Right lobe of liver (tissue), 6 donors: ENCODE data around the gene CIDEC. TPM values are rescaled to one million over a fixed set of nuclear protein-coding genes. Genes with fewer than 3 reads are reported as not detected.
"Not testable (repeated sequence)": the region's sequence is repeated elsewhere in the genome, so short reads cannot be mapped to it uniquely, and the experiment has no call there.

Experiments
- ATAC-seq, 4 donors: fragments of 200-7000 bp; cut with Tn5 transposase; one replicate each; pipeline ENCODE4 v1.9.1; 2020; ENCODE audit warnings: mild to moderate bottlenecking in 4 of 4, moderate library complexity in 4 of 4
- DNase-seq, 3 donors: peaks; one replicate each; pipeline ENCODE4 v3.0.0-alpha.2; 2020
- H3K27ac ChIP-seq, 3 donors: fragments of 200-600 bp; one replicate each; pipeline ENCODE4 v1.8.0; 2022
- H3K27me3 ChIP-seq, 2 donors: fragments of 200-600 bp; one replicate each; pipeline ENCODE4 v1.8.0; 2022
- H3K36me3 ChIP-seq, 4 donors: fragments of 200-600 bp; sonication (generic) in 1 of 4; one replicate each; pipeline versions ENCODE4 v1.5.1 to v1.8.0; 2017 to 2022; ENCODE audit warnings: control low read depth in 1 of 4
- H3K4me1 ChIP-seq, 4 donors: fragments of 200-600 bp; sonication (generic) in 1 of 4; one replicate each; pipeline versions ENCODE4 v1.5.1 to v1.8.0; 2017 to 2022; ENCODE audit warnings: control low read depth in 1 of 4
- H3K4me3 ChIP-seq, 3 donors: fragments of 200-600 bp; one replicate each; pipeline ENCODE4 v1.8.0; 2022
- H3K9me3 ChIP-seq, 4 donors: fragments of 200-600 bp; sonication (generic) in 1 of 4; one replicate each; pipeline versions ENCODE4 v1.5.1 to v1.8.0; 2017 to 2022; ENCODE audit warnings: control low read depth in 1 of 4
- POLR2A ChIP-seq: fragments of 450-650 bp; IDR thresholded peaks from one replicate; pipeline ENCODE4 v1.6.1; 2017; ENCODE audit warnings: antibody characterized with exemption, mild to moderate bottlenecking
- WGBS: methylation state at CpG from one replicate; pipeline ENCODE4 v1.1.6; 2018; ENCODE audit warnings: low coverage, low lambda C conversion rate; ENCODE audit not compliant: insufficient coverage; ENCODE audit errors: missing lambda C conversion rate; 5-methylcytosine and 5-hydroxymethylcytosine counted together
- intact Hi-C, 2 donors: fragments of 100-400 bp; cut with DNase I; formaldehyde crosslinking; loops; one replicate each; pipeline versions ENCODE4 v1.11.2 to v1.14.1; 2022
- total RNA-seq, 6 experiments: library from RNA; depleted of rRNA in 2 of 6; stranded (reverse); fragments of >200 nt in 2 of 6; fragmentation: NEBNext Ultra II Directional in 3 of 6; extraction: Animal tissue kit (Norgen Biotek cat#: 25700) in 3 of 6; gene quantifications; one replicate each; pipeline versions ENCODE4 v1.1.0 to v1.2.4, GENCODE V29; 2016 to 2023
- TF ChIP-seq, protein P1 (sequence below), 4 donors: fragments of 200-600 bp in 3 of 4; fragments of 450-650 bp in 1 of 4; IDR thresholded peaks; one replicate each; pipeline versions ENCODE4 v1.5.1 to v1.8.0; 2016 to 2022; ENCODE audit warnings: antibody characterized with exemption in 4 of 4, mild to moderate bottlenecking in 2 of 4
- donor health status: DM: no; HTN: yes; CAD: no.
- donor health status: DM: no; HTN: no; CAD: no.
- donor health status: DM: no; HTN: no; CAD: no.
- donor health status: DM: no; HTN: yes; CAD: no.
- donor health status: DM: no; HTN: yes; CAD: no.

CIDEC gene
- total RNA-seq, 6 experiments from 2014 or later = 1.0 to 101 (median 2.7) TPM

DNA sequence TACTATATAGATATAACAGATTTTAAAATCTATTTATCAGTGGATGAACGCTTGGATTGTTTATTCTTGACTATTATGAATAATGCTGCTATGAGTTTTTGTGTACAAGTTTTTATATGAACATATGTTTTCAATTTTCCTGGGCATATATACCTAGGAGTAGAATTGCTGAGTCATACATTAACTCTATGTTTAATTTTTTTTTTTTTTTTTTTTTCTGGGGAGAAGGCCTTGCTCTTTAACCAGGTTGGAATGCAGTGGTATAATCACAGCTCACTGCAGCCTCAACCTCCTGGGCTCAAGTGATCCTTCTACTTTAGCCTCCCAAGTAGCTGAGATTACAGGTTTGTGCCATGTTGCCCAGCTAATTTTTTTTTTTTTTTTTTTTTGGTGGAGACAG is 9.1 kb downstream of the CIDEC start:
- Histone ChIP-seq H3K36me3 (no peaks in the 10 kb centered on the region), H3K27ac (no peak overlapping the region), H3K4me3 (no peak overlapping the region), H3K9me3 (no peaks in the 10 kb centered on the region), H3K27me3 (no peaks in the 10 kb centered on the region), H3K4me1 (no peaks in the 10 kb centered on the region)
- intact Hi-C loops = no loop called here
- TF ChIP-seq, protein P1, sequence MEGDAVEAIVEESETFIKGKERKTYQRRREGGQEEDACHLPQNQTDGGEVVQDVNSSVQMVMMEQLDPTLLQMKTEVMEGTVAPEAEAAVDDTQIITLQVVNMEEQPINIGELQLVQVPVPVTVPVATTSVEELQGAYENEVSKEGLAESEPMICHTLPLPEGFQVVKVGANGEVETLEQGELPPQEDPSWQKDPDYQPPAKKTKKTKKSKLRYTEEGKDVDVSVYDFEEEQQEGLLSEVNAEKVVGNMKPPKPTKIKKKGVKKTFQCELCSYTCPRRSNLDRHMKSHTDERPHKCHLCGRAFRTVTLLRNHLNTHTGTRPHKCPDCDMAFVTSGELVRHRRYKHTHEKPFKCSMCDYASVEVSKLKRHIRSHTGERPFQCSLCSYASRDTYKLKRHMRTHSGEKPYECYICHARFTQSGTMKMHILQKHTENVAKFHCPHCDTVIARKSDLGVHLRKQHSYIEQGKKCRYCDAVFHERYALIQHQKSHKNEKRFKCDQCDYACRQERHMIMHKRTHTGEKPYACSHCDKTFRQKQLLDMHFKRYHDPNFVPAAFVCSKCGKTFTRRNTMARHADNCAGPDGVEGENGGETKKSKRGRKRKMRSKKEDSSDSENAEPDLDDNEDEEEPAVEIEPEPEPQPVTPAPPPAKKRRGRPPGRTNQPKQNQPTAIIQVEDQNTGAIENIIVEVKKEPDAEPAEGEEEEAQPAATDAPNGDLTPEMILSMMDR (IDR thresholded peaks at IDR 0.05) = no peak
- TF ChIP-seq POLR2A = no peak
- no peak for ATAC-seq
- DNase-seq = no peak
- 40% methylated on average over 1 of the region's 1 CpG for WGBS

DNA sequence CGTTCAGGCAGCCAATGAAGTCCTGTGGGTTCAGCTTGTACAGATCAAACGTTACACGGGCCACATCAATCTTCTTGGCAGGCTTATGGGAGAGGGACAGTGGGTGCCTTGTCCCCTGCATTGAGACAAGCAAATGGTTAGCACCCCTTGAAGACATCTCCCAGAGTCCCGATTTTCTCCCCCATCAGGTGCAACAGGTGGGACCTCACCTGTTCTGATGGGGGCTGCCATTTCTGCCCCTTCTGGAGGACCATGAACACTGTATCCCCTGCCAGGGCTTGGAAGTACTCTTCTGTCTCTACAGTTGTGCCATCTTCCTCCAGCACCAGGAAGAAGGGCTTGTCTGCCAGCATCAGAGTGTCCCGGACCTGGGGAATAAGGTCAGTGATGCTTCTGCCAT is 10.1 kb downstream of the CIDEC start:
- no peaks in the 10 kb centered on the region for H3K27me3 ChIP-seq
- no peak for DNase-seq
- H3K36me3 ChIP-seq = no peaks in the 10 kb centered on the region
- no peak overlapping the region for H3K4me3 ChIP-seq
- no peak for TF ChIP-seq POLR2A
- TF ChIP-seq, protein P1 (IDR thresholded peaks at IDR 0.05) = no peak
- ATAC-seq = no peak
- no peaks in the 10 kb centered on the region for H3K4me1 ChIP-seq
- no peaks in the 10 kb centered on the region for H3K9me3 ChIP-seq
- intact Hi-C loops = no loop called here
- H3K27ac ChIP-seq = no peak overlapping the region
- WGBS = no CpG with 5 or more reads among the region's 5 CpGs

- Histone ChIP-seq H3K4me1 (no peaks in the 10 kb centered on the region), H3K27ac (no peak overlapping the region), H3K36me3 (no peaks in the 10 kb centered on the region), H3K9me3 (no peaks in the 10 kb centered on the region), H3K4me3 (no peak overlapping the region), H3K27me3 (no peaks in the 10 kb centered on the region)
- no peak for ATAC-seq
- TF ChIP-seq POLR2A = no peak
- TF ChIP-seq, protein P1 (IDR thresholded peaks at IDR 0.05) = no peak
- no peak for DNase-seq
- 100% methylated on average over 1 of the region's 12 CpGs for WGBS
- intact Hi-C loops = no loop called here
These were observed 12.9 kb downstream of the CIDEC start for GRCh38 chr3:9867106-9867505.

DNA sequence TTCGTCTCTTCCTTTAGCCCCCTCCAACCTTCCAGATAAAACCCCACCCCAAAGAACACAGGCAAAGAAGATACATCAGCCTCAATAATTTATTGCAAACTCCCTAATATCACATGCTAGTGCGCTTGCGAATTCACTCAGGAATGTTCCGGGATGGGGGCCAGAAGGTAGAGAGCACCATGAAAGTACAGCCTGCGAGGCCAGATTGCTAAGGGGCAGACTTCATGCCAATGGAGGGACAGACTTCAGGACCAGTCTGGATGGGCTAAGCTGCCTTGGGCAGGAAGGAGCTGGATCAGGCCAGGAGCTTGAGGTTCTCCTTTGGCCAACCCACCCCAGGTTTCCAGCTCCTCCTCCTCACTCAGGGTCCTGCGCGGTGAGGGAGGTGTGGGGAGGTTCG is 13.4 kb downstream of the CIDEC start:
- Histone ChIP-seq H3K27ac (no peak overlapping the region), H3K4me3 (no peak overlapping the region), H3K36me3 (no peaks in the 10 kb centered on the region), H3K27me3 (no peaks in the 10 kb centered on the region), H3K9me3 (no peaks in the 10 kb centered on the region), H3K4me1 (no peaks in the 10 kb centered on the region)
- DNase-seq = no peak
- ATAC-seq = no peak
- no peak for TF ChIP-seq POLR2A
- TF ChIP-seq, protein P1 (IDR thresholded peaks at IDR 0.05) = no peak
- intact Hi-C loops = no loop called here
- WGBS = 84% methylated on average over 5 of the region's 8 CpGs

DNA sequence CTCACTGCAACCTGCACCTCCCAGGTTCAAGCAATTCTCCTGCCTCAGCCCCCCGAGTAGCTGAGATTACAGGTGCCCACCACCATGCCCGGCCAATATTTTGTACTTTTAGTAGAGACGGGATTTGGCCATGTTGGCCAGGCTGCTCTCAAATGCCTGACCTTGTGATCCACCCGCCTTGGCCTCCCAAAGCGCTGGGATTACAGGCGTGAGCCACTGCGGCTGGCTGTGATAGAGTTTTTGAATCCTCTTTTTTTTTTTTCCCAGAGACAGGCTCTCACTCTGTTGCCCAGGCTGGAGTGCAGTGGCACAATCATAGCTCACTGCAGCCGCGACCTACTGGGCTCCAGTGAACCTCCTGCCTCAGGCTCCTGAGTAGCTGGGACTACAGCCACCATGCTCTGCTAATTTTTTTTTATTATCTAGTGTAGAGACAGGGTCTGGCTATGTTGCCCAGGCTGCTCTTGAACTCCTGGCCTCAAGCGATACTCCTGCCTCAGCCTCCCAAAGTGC is 14.9 kb downstream of the CIDEC start:
- ATAC-seq, H3K27me3 ChIP-seq, H3K4me1 ChIP-seq, intact Hi-C loops, H3K36me3 ChIP-seq, H3K27ac ChIP-seq, DNase-seq, H3K9me3 ChIP-seq, H3K4me3 ChIP-seq: not testable (repeated sequence)
- WGBS = 88% methylated on average over 8 of the region's 10 CpGs
